HL-60 (cell line): ENCODE data around the gene WDFY2.

Experiments used
- DNase-seq, 2 experiments: peaks; one replicate each; pipeline ENCODE4 v3.0.0-alpha.2; 2010 to 2020; ENCODE audit warnings: low read depth in 1 of 2, low spot score in 1 of 2
- H3K27ac ChIP-seq: fragments of 250-450 bp; sonication (Bioruptor Pico); replicated peaks from 2 replicates; pipeline ENCODE4 v1.5.1; 2020; ENCODE audit warnings: mild to moderate bottlenecking, moderate library complexity
- H3K27me3 ChIP-seq: fragments of 250-450 bp; sonication (Bioruptor Pico); 2 replicates; pipeline ENCODE4 v1.5.1; 2021; ENCODE audit warnings: mild to moderate bottlenecking, moderate library complexity; ENCODE audit not compliant: insufficient read depth, poor library complexity, severe bottlenecking
- H3K4me3 ChIP-seq: replicated peaks from 2 replicates; pipeline ENCODE4 v1.5.1; 2011; ENCODE audit warnings: mild to moderate bottlenecking, control low read depth, low read length; ENCODE audit not compliant: insufficient read depth
- CTCF ChIP-seq: IDR thresholded peaks from one replicate; pipeline ENCODE4 v1.5.1; 2011; ENCODE audit warnings: low read length, control low read depth, inconsistent platforms; ENCODE audit not compliant: insufficient read depth
- GABPA ChIP-seq: IDR thresholded peaks from 2 replicates; pipeline ENCODE4 v1.6.1; 2012; ENCODE audit warnings: low read depth
- POLR2AphosphoS5 ChIP-seq: IDR thresholded peaks from 2 replicates; pipeline ENCODE4 v1.6.1; 2012; ENCODE audit warnings: low read depth
- SPI1 ChIP-seq: IDR thresholded peaks from 2 replicates; pipeline ENCODE4 v1.6.1; 2012; ENCODE audit warnings: low read depth, mild to moderate bottlenecking, borderline replicate concordance
- TF ChIP-seq, protein P1 (sequence below): IDR thresholded peaks from 2 replicates; pipeline ENCODE4 v1.6.1; 2012; ENCODE audit warnings: low read depth; ENCODE audit not compliant: insufficient replicate concordance

Gene WDFY2

GRCh38 chr13:51632591-51633362, 48.5 kb downstream of the WDFY2 start:
- Histone ChIP-seq H3K27ac (no peak overlapping the region), H3K27me3 (no peaks in the 10 kb centered on the region), H3K4me3 (no peak overlapping the region)
- TF ChIP-seq GABPA (no peak), SPI1 (no peak), CTCF (no peak), POLR2AphosphoS5 (no peak)
- TF ChIP-seq, protein P1, sequence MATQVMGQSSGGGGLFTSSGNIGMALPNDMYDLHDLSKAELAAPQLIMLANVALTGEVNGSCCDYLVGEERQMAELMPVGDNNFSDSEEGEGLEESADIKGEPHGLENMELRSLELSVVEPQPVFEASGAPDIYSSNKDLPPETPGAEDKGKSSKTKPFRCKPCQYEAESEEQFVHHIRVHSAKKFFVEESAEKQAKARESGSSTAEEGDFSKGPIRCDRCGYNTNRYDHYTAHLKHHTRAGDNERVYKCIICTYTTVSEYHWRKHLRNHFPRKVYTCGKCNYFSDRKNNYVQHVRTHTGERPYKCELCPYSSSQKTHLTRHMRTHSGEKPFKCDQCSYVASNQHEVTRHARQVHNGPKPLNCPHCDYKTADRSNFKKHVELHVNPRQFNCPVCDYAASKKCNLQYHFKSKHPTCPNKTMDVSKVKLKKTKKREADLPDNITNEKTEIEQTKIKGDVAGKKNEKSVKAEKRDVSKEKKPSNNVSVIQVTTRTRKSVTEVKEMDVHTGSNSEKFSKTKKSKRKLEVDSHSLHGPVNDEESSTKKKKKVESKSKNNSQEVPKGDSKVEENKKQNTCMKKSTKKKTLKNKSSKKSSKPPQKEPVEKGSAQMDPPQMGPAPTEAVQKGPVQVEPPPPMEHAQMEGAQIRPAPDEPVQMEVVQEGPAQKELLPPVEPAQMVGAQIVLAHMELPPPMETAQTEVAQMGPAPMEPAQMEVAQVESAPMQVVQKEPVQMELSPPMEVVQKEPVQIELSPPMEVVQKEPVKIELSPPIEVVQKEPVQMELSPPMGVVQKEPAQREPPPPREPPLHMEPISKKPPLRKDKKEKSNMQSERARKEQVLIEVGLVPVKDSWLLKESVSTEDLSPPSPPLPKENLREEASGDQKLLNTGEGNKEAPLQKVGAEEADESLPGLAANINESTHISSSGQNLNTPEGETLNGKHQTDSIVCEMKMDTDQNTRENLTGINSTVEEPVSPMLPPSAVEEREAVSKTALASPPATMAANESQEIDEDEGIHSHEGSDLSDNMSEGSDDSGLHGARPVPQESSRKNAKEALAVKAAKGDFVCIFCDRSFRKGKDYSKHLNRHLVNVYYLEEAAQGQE, result no peak
- DNase-seq, result no peak

- Histone ChIP-seq H3K27me3 (no peaks in the 10 kb centered on the region), H3K4me3 (no peak overlapping the region), H3K27ac (peak overlapping the region; percentile 51)
- peak in 1 of 2 experiments; percentile 18 for DNase-seq
- TF ChIP-seq SPI1, result peak; percentile 89
- TF ChIP-seq, protein P1, result no peak
Measured at GRCh38 chr13:51635137-51635878, 51.0 kb downstream of the WDFY2 start.

GRCh38 chr13:51636349-51636890, 52.2 kb downstream of the WDFY2 start:
- DNase-seq, result no peak
- Histone ChIP-seq H3K27ac (no peak overlapping the region), H3K27me3 (no peaks in the 10 kb centered on the region), H3K4me3 (no peak overlapping the region)
- TF ChIP-seq, protein P1, result no peak
- no peak for TF ChIP-seq CTCF
